Measurements from ENCODE around the gene PRDM16.

DNA sequence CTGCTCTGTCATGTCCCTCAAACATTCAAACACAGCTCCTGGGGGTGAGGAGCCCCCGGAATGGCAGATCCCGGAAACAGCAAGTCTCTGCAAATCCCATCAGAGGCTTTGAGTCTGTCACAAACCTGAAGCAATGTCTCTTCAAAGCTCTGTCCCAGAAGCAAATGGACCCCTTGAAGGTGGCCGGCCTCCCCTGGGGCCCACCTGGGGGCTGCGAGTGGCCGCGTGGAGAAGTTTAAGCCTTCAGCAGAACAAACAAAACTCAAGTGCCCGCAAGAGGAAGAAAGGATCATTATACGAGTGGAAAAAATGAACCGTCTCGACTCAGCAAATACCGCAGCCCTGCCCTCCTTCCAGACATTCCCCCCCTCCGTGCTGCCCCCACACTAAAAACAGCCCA lies 53.3 kb downstream of the PRDM16 start:
- TF ChIP-seq, protein P1, sequence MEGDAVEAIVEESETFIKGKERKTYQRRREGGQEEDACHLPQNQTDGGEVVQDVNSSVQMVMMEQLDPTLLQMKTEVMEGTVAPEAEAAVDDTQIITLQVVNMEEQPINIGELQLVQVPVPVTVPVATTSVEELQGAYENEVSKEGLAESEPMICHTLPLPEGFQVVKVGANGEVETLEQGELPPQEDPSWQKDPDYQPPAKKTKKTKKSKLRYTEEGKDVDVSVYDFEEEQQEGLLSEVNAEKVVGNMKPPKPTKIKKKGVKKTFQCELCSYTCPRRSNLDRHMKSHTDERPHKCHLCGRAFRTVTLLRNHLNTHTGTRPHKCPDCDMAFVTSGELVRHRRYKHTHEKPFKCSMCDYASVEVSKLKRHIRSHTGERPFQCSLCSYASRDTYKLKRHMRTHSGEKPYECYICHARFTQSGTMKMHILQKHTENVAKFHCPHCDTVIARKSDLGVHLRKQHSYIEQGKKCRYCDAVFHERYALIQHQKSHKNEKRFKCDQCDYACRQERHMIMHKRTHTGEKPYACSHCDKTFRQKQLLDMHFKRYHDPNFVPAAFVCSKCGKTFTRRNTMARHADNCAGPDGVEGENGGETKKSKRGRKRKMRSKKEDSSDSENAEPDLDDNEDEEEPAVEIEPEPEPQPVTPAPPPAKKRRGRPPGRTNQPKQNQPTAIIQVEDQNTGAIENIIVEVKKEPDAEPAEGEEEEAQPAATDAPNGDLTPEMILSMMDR (IDR thresholded peaks at IDR 0.05; ENCODE audit: low read depth, low read length, missing input control), result no peak
- no peak for TF ChIP-seq JUND (IDR thresholded peaks at IDR 0.05)
